Measurements from ENCODE around the gene FBXL13. TPM values are rescaled to one million over a fixed set of nuclear protein-coding genes. Genes with fewer than 3 reads are reported as not detected.
"Not testable (repeated sequence)": the region's sequence is repeated elsewhere in the genome, so short reads cannot be mapped to it uniquely, and the experiment has no call there.

Gene FBXL13
- polyA plus RNA-seq, 12 donors, result 0.46 to 1.3 (median 0.76) TPM; not detected in 2

- DNase-seq, result no peak
Measured at GRCh38 chr7:102864958-102865357, 209.6 kb downstream of the FBXL13 start.

GRCh38 chr7:102860351-102860811 lies 214.2 kb downstream of the FBXL13 start:
- peak; percentile 80 for DNase-seq

GRCh38 chr7:102859799-102860125 lies 214.8 kb downstream of the FBXL13 start:
- no peak for DNase-seq

- no peak for DNase-seq
Measured at GRCh38 chr7:102859084-102859798, 215.4 kb downstream of the FBXL13 start.

GRCh38 chr7:102856036-102856435 lies 218.6 kb downstream of the FBXL13 start:
- no peak for DNase-seq

GRCh38 chr7:102849538-102849937 lies 225.1 kb downstream of the FBXL13 start:
- no peak for DNase-seq

GRCh38 chr7:102849079-102849478 lies 225.5 kb downstream of the FBXL13 start:
- no peak for DNase-seq

GRCh38 chr7:102845346-102845745 lies 229.2 kb downstream of the FBXL13 start:
- no peak for DNase-seq

GRCh38 chr7:102843850-102844249 lies 230.7 kb downstream of the FBXL13 start:
- no peak for DNase-seq

GRCh38 chr7:102842284-102842683 lies 232.3 kb downstream of the FBXL13 start:
- no peak for DNase-seq

- no peak for DNase-seq
Measured at GRCh38 chr7:102841290-102841689, 233.3 kb downstream of the FBXL13 start.

- no peak for DNase-seq
Measured at GRCh38 chr7:102840404-102840803, 234.2 kb downstream of the FBXL13 start.

GRCh38 chr7:102838572-102839101 lies 236.0 kb downstream of the FBXL13 start:
- not testable (repeated sequence) for DNase-seq

- no peak for DNase-seq
Measured at GRCh38 chr7:102837802-102838201, 236.8 kb downstream of the FBXL13 start.

GRCh38 chr7:102836977-102837376 lies 237.6 kb downstream of the FBXL13 start:
- DNase-seq, result no peak

GRCh38 chr7:102836191-102836919 lies 238.2 kb downstream of the FBXL13 start:
- no peak for DNase-seq

- no peak for DNase-seq
Measured at GRCh38 chr7:102834999-102835398, 239.6 kb downstream of the FBXL13 start.

GRCh38 chr7:102834466-102834865 lies 240.1 kb downstream of the FBXL13 start:
- DNase-seq, result no peak

- DNase-seq, result no peak
Measured at GRCh38 chr7:102833343-102833742, 241.3 kb downstream of the FBXL13 start.

- no peak for DNase-seq
Measured at GRCh38 chr7:102832674-102833073, 241.9 kb downstream of the FBXL13 start.

- DNase-seq, result no peak
Measured at GRCh38 chr7:102830197-102830596, 244.4 kb downstream of the FBXL13 start.

GRCh38 chr7:102829075-102829474 lies 245.5 kb downstream of the FBXL13 start:
- DNase-seq, result no peak

- no peak for DNase-seq
Measured at GRCh38 chr7:102828286-102828685, 246.3 kb downstream of the FBXL13 start.
